Upper lobe of left lung (tissue), 4 donors: ENCODE results near the gene ULK1.

ENCODE experiments used
- CTCF ChIP-seq, 6 experiments: fragments of 450-650 bp in 4 of 6; fragments of 200-600 bp in 2 of 6; sonication (generic) in 2 of 6; IDR thresholded peaks; one replicate each; pipeline ENCODE4 v1.5.1; 2016 to 2019; ENCODE audit warnings: antibody characterized with exemption in 6 of 6
- POLR2A ChIP-seq, 4 donors: fragments of 450-650 bp; IDR thresholded peaks; one replicate each; pipeline ENCODE4 v1.5.1; 2016 to 2017; ENCODE audit warnings: antibody characterized with exemption in 4 of 4, mild to moderate bottlenecking in 2 of 4

DNA sequence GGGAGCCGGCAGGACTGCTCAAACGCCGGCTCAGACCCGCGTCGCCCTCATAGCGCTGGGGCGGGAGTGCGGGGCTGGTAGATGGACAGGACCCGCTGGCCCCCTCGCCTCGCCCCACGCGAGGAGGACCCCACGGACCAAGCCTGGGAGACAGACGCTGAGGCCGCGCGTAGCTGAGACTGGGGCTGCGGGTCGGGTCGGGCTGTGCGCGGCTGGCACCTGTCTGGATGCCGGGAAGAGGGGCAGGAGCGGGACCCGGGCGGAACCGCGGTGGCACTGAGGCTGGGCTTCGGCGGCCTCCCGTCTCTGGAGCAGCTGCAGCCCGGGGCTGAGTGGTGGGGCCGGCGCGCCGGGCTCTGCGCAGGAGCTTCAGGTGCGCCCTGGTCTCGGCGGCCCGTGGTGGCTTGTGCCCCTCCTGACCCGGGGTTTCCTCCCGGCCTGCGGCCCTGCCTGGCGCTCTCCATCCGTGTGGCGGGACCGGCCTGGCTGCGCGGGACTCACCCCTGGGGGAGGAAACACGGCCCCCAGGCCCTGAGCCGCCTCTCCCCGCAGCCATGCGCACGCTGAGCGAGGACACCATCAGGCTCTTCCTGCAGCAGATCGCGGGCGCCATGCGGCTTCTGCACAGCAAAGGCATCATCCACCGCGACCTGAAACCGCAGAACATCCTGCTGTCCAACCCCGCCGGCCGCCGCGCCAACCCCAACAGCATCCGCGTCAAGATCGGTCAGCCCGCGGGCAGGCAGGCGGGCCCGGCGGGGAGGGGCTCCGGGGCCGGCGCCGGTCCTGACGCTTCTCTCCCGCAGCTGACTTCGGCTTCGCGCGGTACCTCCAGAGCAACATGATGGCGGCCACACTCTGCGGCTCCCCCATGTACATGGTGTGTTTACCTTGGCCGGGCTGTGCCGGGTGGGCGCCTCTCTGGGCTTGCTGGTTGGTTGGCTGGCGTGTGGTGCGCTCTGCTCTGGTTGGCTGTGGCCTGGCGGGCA is 14.0 kb downstream of the ULK1 start:
- TF ChIP-seq CTCF (IDR thresholded peaks at IDR 0.05) (no peak), POLR2A (IDR thresholded peaks at IDR 0.05) (no peak)
